Psoas muscle (tissue), 8 donors: ENCODE data around the gene SPIRE2. TPM values are rescaled to one million over a fixed set of nuclear protein-coding genes. Genes with fewer than 3 reads are reported as not detected.

ENCODE experiments used
- ATAC-seq, 4 donors: fragments of 200-7000 bp; cut with Tn5 transposase; one replicate each; pipeline ENCODE4 v1.9.1; 2020; ENCODE audit warnings: moderate library complexity in 3 of 4, mild to moderate bottlenecking in 2 of 4
- DNase-seq, 2 donors: peaks; one replicate each; pipeline ENCODE4 v3.0.0-alpha.2; 2020
- H3K27ac ChIP-seq: fragments of 200-600 bp; one replicate; pipeline ENCODE4 v1.8.0; 2022
- H3K27me3 ChIP-seq, 3 donors: fragments of 200-600 bp in 1 of 3; one replicate each; pipeline versions ENCODE4 v1.6.1 to v1.8.0; 2013 to 2022; ENCODE audit warnings: low read length in 2 of 3, mild to moderate bottlenecking in 2 of 3, moderate library complexity in 1 of 3; ENCODE audit not compliant: insufficient read depth in 3 of 3
- H3K36me3 ChIP-seq, 2 donors: fragments of 200-600 bp in 1 of 2; one replicate each; pipeline versions ENCODE4 v1.6.1 to v1.8.0; 2013 to 2022; ENCODE audit warnings: low read depth in 1 of 2, mild to moderate bottlenecking in 1 of 2, moderate library complexity in 1 of 2; ENCODE audit not compliant: insufficient read depth in 1 of 2
- H3K4me1 ChIP-seq: fragments of 200-600 bp; one replicate; pipeline ENCODE4 v1.8.0; 2022
- H3K4me3 ChIP-seq: fragments of 200-600 bp; one replicate; pipeline ENCODE4 v1.8.0; 2022; ENCODE audit warnings: mild to moderate bottlenecking
- H3K9me3 ChIP-seq: fragments of 200-600 bp; one replicate; pipeline ENCODE4 v1.8.0; 2022
- WGBS, 3 donors: extraction: QIAGEN DNeasy Blood & Tissue Kit; methylation state at CpG; one replicate each; pipeline versions ENCODE4 v1.1.6 to v1.1.7; 2013; 5-methylcytosine and 5-hydroxymethylcytosine counted together
- intact Hi-C, 2 donors: fragments of 100-400 bp; cut with DNase I; formaldehyde crosslinking; loops; one replicate each; pipeline versions ENCODE4 v1.11.0 to v1.14.2; 2022
- polyA plus RNA-seq, 3 donors: library from polyadenylated mRNA; stranded (reverse); fragments of 200-250 nt; gene quantifications; one replicate each; pipeline ENCODE4 v1.2.3, GENCODE V29; 2013
- total RNA-seq, 4 donors: library from RNA; stranded (reverse); fragmentation: NEBNext Ultra II Directional in 2 of 4; extraction: Animal tissue kit (Norgen Biotek cat#: 25700) in 2 of 4; gene quantifications; one replicate each; pipeline versions ENCODE4 v1.2.1 to v1.2.4, GENCODE V29; 2021 to 2023
- TF ChIP-seq, protein P1 (sequence below): fragments of 200-600 bp; IDR thresholded peaks from one replicate; pipeline ENCODE4 v1.8.0; 2022; ENCODE audit warnings: antibody characterized with exemption
- donor health status: healthy with polysubstance abuse.
- donor health status: DM: no; HTN: no; CAD: no; lungs with moderate emphysema.
- donor health status: Bipolar disorder and iron deficiency.
- donor health status: healthy.
- donor health status: DM: yes; HTN: yes; CAD: no.
- donor health status: DM: no; HTN: no; CAD: no.
- donor health status: DM: no; HTN: no; CAD: no.
- donor health status: DM: yes; HTN: yes; CAD: no.

Gene SPIRE2
- total and polyA plus RNA-seq, 7 donors, result 0.14 to 0.48 (median 0.25) TPM; not detected in 1

DNA sequence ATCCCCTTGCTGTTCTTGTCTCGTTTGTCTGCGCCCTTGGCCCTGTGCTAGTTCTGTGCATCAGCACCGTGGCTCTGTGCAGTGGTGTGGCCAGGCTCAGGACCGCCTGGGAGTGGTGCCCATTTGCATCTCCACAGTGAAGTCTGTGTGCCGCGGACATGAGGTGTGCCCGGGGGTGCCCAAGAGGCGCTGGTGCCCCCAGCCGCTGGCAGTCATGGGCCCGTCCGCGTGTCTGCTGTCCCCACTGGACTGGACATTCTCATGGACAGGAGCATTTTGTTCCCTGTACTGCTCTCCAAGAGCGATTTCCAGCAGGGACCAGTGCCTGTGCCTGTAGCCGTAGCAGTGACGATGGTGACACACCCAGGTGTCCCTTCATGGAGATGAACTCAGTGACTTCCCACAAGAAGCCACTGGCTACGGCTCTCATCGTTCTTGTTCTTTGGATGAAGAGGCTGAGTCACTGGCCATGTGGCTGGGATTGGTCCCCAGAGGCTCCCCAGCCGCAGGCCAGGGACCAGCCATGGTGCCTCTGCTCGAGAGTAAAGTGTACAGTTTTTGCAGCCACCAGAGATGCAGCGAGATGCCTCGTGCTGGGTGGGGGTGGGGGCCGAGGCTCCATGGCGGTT, 77.3 kb downstream of the SPIRE2 start:
- peak in 1 of 2 donors; percentile 39 for DNase-seq
- intact Hi-C loops, result no loop called here
- peaks cover 4% of the 10 kb centered on the region for H3K4me1 ChIP-seq

GRCh38 chr16:89906140-89907025, 78.1 kb downstream of the SPIRE2 start:
- no peaks in the 10 kb centered on the region for H3K9me3 ChIP-seq
- no peaks in the 10 kb centered on the region for H3K27me3 ChIP-seq
- H3K27ac ChIP-seq, result no peak overlapping the region
- H3K4me3 ChIP-seq, result no peak overlapping the region
- H3K36me3 ChIP-seq, result peaks cover 0 to 69% of the 10 kb centered on the region in 2 donors
- TF ChIP-seq, protein P1, sequence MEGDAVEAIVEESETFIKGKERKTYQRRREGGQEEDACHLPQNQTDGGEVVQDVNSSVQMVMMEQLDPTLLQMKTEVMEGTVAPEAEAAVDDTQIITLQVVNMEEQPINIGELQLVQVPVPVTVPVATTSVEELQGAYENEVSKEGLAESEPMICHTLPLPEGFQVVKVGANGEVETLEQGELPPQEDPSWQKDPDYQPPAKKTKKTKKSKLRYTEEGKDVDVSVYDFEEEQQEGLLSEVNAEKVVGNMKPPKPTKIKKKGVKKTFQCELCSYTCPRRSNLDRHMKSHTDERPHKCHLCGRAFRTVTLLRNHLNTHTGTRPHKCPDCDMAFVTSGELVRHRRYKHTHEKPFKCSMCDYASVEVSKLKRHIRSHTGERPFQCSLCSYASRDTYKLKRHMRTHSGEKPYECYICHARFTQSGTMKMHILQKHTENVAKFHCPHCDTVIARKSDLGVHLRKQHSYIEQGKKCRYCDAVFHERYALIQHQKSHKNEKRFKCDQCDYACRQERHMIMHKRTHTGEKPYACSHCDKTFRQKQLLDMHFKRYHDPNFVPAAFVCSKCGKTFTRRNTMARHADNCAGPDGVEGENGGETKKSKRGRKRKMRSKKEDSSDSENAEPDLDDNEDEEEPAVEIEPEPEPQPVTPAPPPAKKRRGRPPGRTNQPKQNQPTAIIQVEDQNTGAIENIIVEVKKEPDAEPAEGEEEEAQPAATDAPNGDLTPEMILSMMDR, result no peak
- 93 to 95% (median 94%) methylated on average over 40 of the region's 40 CpGs for WGBS, 3 donors
- peak in 1 of 2 donors; percentile 49 for DNase-seq
- intact Hi-C loops, result no loop called here
- no peak for ATAC-seq
- H3K4me1 ChIP-seq, result peaks cover 4% of the 10 kb centered on the region

More for the DNA sequence above, 77.3 kb downstream of the SPIRE2 start:
- Histone ChIP-seq H3K27ac (no peak overlapping the region), H3K4me3 (no peak overlapping the region), H3K27me3 (no peaks in the 10 kb centered on the region), H3K36me3 (peaks cover 2 to 68% of the 10 kb centered on the region in 2 donors), H3K9me3 (no peaks in the 10 kb centered on the region)
- WGBS, 3 donors, result 81 to 89% (median 85%) methylated on average over 20 to 23 of the region's 23 CpGs
- ATAC-seq, result no peak
- TF ChIP-seq, protein P1, result no peak

DNA sequence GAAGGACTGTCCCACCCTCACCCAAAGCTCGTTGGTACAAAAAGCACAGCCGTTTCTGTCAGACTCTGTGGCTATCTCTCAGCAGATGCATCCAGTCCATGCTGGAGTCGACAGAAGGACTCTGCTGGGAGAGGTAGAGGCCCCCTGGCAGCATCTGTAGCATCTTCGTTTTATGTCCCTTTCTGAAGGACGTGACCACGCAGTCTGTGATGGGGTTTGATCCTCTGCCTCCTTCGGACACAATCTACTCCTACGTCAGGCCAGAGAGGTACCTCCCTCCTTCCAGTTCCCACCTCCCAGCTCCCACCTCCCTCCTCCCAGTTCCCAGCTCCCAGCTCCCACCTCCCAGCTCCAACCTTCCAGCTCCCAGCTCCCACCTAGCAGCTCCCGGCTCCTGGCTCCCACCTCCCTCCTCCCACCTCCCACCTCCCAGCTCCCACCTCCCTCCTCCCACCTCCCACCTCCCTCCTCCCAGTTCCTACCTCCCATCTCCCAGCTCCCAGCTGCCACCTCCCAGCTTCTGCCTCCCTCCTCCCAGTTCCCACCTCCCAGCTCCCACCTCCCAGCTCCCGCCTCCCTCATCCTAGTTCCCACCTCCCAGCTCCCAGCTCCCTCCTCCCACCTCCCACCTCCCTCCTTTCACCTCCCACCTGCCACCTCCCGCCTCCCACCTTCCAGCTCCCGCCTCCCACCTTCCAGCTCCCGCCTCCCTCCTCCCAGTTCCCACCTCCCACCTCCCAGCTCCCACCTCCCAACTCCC, 79.0 kb downstream of the SPIRE2 start:
- Histone ChIP-seq H3K4me1 (peaks cover 4% of the 10 kb centered on the region), H3K27ac (no peak overlapping the region), H3K4me3 (no peak overlapping the region), H3K36me3 (peaks cover 0 to 74% of the 10 kb centered on the region in 2 donors), H3K9me3 (no peaks in the 10 kb centered on the region), H3K27me3 (no peaks in the 10 kb centered on the region)
- TF ChIP-seq, protein P1, result no peak
- DNase-seq (peak in 1 of 2 donors; percentile 40), ATAC-seq (no peak)
- intact Hi-C loops, result no loop called here
- WGBS, 3 donors, result 97 to 99% (median 98%) methylated on average over 12 to 13 of the region's 13 CpGs

GRCh38 chr16:89908236-89908635, 80.0 kb downstream of the SPIRE2 start:
- no peaks in the 10 kb centered on the region for H3K27me3 ChIP-seq
- H3K4me1 ChIP-seq, result peaks cover 4% of the 10 kb centered on the region
- no peaks in the 10 kb centered on the region for H3K9me3 ChIP-seq
- intact Hi-C loops, result no loop called here
- TF ChIP-seq, protein P1, result no peak
- DNase-seq (no peak), ATAC-seq (no peak)
- WGBS, 3 donors, result 97 to 98% (median 97%) methylated on average over 4 of the region's 4 CpGs
- H3K36me3 ChIP-seq, result peaks cover 0 to 76% of the 10 kb centered on the region in 2 donors
- H3K27ac ChIP-seq, result no peak overlapping the region
- no peak overlapping the region for H3K4me3 ChIP-seq
